Measurements from ENCODE around the gene RHOT2.

DNA sequence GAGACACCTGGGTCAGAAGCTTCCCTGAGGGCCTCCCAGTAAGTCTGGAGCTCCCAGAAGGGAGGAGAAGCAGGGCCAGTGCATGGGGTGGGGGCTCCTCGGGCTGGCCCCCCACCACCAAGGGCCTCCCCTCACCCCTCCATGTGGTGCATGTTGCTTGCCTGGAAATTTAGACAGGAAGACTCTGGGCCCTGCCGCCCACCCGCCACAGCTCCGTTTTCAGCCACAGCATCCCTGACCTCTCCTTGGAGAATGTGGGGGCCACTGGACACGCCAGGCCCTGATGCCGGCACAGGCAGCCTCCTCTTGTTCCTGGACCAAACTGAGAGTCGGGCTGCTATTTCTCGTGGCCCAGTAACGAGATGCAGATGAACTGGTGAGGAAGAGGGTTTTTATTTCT, 29.1 kb upstream of the RHOT2 start:
- TF ChIP-seq POLR2AphosphoS5 (IDR thresholded peaks at IDR 0.05; ENCODE audit: insufficient read depth, low read depth, low read length) (no peak), EZH2 (IDR thresholded peaks at IDR 0.05; ENCODE audit: borderline replicate concordance, low read depth, low read length, severe bottlenecking) (no peak), JUN (IDR thresholded peaks at IDR 0.05; ENCODE audit: borderline replicate concordance, insufficient read depth, insufficient read length, low read depth) (no peak), GATA2 (IDR thresholded peaks at IDR 0.05; ENCODE audit: insufficient read depth, insufficient read length, low read depth, low read length) (no peak), POLR2A (IDR thresholded peaks at IDR 0.05; ENCODE audit: low read depth, low read length) (no peak), MYC (IDR thresholded peaks at IDR 0.05; ENCODE audit: low read depth, low read length) (no peak)
- TF ChIP-seq, protein P1, sequence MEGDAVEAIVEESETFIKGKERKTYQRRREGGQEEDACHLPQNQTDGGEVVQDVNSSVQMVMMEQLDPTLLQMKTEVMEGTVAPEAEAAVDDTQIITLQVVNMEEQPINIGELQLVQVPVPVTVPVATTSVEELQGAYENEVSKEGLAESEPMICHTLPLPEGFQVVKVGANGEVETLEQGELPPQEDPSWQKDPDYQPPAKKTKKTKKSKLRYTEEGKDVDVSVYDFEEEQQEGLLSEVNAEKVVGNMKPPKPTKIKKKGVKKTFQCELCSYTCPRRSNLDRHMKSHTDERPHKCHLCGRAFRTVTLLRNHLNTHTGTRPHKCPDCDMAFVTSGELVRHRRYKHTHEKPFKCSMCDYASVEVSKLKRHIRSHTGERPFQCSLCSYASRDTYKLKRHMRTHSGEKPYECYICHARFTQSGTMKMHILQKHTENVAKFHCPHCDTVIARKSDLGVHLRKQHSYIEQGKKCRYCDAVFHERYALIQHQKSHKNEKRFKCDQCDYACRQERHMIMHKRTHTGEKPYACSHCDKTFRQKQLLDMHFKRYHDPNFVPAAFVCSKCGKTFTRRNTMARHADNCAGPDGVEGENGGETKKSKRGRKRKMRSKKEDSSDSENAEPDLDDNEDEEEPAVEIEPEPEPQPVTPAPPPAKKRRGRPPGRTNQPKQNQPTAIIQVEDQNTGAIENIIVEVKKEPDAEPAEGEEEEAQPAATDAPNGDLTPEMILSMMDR (IDR thresholded peaks at IDR 0.05; ENCODE audit: extremely low read depth in 1 of 2, insufficient read depth in 1 of 2, low read depth in 1 of 2, low read length in 2 of 2), result no peak

Data from endothelial cell of umbilical vein (primary cell).